Measurements from ENCODE around the gene ACTBL2.

GRCh38 chr5:57436586-57436985 is 46.0 kb downstream of the ACTBL2 start:
- TF ChIP-seq ZNF624 (tag by site-specific recombination; IDR thresholded peaks at IDR 0.05) = no peak
- TF ChIP-seq ZNF596 (tag by site-specific recombination; IDR thresholded peaks at IDR 0.05) = no peak
- no peak for TF ChIP-seq ZNF274 (IDR thresholded peaks at IDR 0.05; ENCODE audit: low read length)
- no peak for TF ChIP-seq ZNF274 (tag by site-specific recombination; IDR thresholded peaks at IDR 0.05; ENCODE audit: borderline replicate concordance)
- TF ChIP-seq CTCF (tag by site-specific recombination; IDR thresholded peaks at IDR 0.05) = no peak
- no peak for TF ChIP-seq ZBTB1 (tag by site-specific recombination; IDR thresholded peaks at IDR 0.05)
- TF ChIP-seq ZBTB26 (tag by site-specific recombination; optimal IDR thresholded peaks at IDR 0.05) = no peak
- TF ChIP-seq ZNF416 (tag by site-specific recombination; IDR thresholded peaks at IDR 0.05) = no peak

Data from HEK293 (cell line).